Fibroblast of lung (primary cell): ENCODE measurements around the gene MAP7. TPM values are rescaled to one million over a fixed set of nuclear protein-coding genes. Genes with fewer than 3 reads are reported as not detected.

Source experiments
- DNase-seq, 2 donors: peaks; one replicate each; pipeline versions ENCODE4 v3.0.0 to v3.0.0-alpha.2; 2010; ENCODE audit warnings: low read depth in 2 of 2
- H2AFZ ChIP-seq: 2 replicates; pipeline ENCODE4 v1.5.1; 2012; ENCODE audit warnings: low read length, control low read depth, inconsistent platforms
- H3K27ac ChIP-seq: 2 replicates; pipeline ENCODE4 v1.5.1; 2011; ENCODE audit warnings: low read length, control low read depth; ENCODE audit not compliant: insufficient read depth
- H3K27me3 ChIP-seq: 2 replicates; pipeline ENCODE4 v1.5.1; 2011; ENCODE audit warnings: mild to moderate bottlenecking, low read length; ENCODE audit not compliant: control insufficient read depth, insufficient read depth
- H3K36me3 ChIP-seq: 2 replicates; pipeline ENCODE4 v1.5.1; 2011; ENCODE audit warnings: low read length; ENCODE audit not compliant: control insufficient read depth, insufficient read depth
- H3K4me1 ChIP-seq: 2 replicates; pipeline ENCODE4 v1.5.1; 2011; ENCODE audit warnings: low read length; ENCODE audit not compliant: control insufficient read depth, insufficient read depth; ENCODE audit errors: extremely low read depth
- H3K4me2 ChIP-seq: 2 replicates; pipeline ENCODE4 v1.5.1; 2011; ENCODE audit warnings: low read length, control low read depth; ENCODE audit not compliant: insufficient read depth; ENCODE audit errors: extremely low read depth
- H3K4me3 ChIP-seq, 4 experiments: fragments of 200-600 bp in 1 of 4; sonication (generic) in 1 of 4; replicated peaks in 1 of 4; 2 replicates each; pipeline ENCODE4 v1.5.1; 2011 to 2016; ENCODE audit warnings: low read length in 4 of 4, low read depth in 3 of 4, mild to moderate bottlenecking in 3 of 4, control low read depth in 2 of 4, inconsistent platforms in 1 of 4, mixed read lengths in 1 of 4; ENCODE audit not compliant: insufficient read depth in 1 of 4; ENCODE audit errors: control extremely low read depth in 1 of 4
- H3K79me2 ChIP-seq: 2 replicates; pipeline ENCODE4 v1.5.1; 2012; ENCODE audit warnings: mild to moderate bottlenecking, low read length, inconsistent platforms; ENCODE audit not compliant: control insufficient read depth, insufficient read depth
- H3K9ac ChIP-seq: 2 replicates; pipeline ENCODE4 v1.5.1; 2011; ENCODE audit warnings: mild to moderate bottlenecking, low read length, control low read depth; ENCODE audit not compliant: insufficient read depth
- H3K9me3 ChIP-seq: 2 replicates; pipeline ENCODE4 v1.5.1; 2012; ENCODE audit warnings: low read depth, low read length; ENCODE audit not compliant: control insufficient read depth, insufficient read depth
- H4K20me1 ChIP-seq: 2 replicates; pipeline ENCODE4 v1.5.1; 2011; ENCODE audit warnings: low read length; ENCODE audit not compliant: control insufficient read depth, insufficient read depth; ENCODE audit errors: extremely low read depth
- CTCF ChIP-seq, 2 donors: IDR thresholded peaks in 1 of 2; conservative IDR thresholded peaks in 1 of 2; 1 replicate in 1 of 2; 2 replicates in 1 of 2; pipeline ENCODE4 v1.5.1; 2011 to 2012; ENCODE audit warnings: low read length in 2 of 2, control low read depth in 1 of 2, inconsistent platforms in 1 of 2, low read depth in 1 of 2, mild to moderate bottlenecking in 1 of 2
- EZH2 ChIP-seq: IDR thresholded peaks from 2 replicates; pipeline ENCODE4 v1.5.1; 2012; ENCODE audit warnings: low read length, control low read depth, mild to moderate bottlenecking; ENCODE audit errors: missing control alignments
- polyA minus RNA-seq: library from RNA; depleted of rRNA, polyadenylated mRNA; stranded (reverse); fragments of >200 nt; gene quantifications from 2 replicates; pipeline ENCODE4 v1.2.3, GENCODE V29; 2011; ENCODE audit warnings: low replicate concordance
- polyA plus RNA-seq, 2 donors: library from polyadenylated mRNA; depleted of rRNA in 1 of 2; stranded (reverse) in 1 of 2; unstranded in 1 of 2; fragments of >200 nt; gene quantifications; 2 replicates each; pipeline ENCODE4 v1.2.1, GENCODE V29; 2011 to 2012; ENCODE audit warnings: missing spikeins in 1 of 2
- total RNA-seq: library from RNA; depleted of rRNA; stranded (reverse); fragments of >200 nt; gene quantifications from 2 replicates; pipeline ENCODE4 v1.2.1, GENCODE V29; 2014

The MAP7 gene
- total RNA-seq, result 0.77 and 1.5 TPM in 2 replicates
- polyA plus RNA-seq, result 0.34 and 0.40 TPM in 2 replicates
- 0.41 and 0.43 TPM in 2 replicates for polyA plus RNA-seq (2012)
- 0.35 TPM in 1 of 2 replicates, not detected in the other for polyA minus RNA-seq

DNA sequence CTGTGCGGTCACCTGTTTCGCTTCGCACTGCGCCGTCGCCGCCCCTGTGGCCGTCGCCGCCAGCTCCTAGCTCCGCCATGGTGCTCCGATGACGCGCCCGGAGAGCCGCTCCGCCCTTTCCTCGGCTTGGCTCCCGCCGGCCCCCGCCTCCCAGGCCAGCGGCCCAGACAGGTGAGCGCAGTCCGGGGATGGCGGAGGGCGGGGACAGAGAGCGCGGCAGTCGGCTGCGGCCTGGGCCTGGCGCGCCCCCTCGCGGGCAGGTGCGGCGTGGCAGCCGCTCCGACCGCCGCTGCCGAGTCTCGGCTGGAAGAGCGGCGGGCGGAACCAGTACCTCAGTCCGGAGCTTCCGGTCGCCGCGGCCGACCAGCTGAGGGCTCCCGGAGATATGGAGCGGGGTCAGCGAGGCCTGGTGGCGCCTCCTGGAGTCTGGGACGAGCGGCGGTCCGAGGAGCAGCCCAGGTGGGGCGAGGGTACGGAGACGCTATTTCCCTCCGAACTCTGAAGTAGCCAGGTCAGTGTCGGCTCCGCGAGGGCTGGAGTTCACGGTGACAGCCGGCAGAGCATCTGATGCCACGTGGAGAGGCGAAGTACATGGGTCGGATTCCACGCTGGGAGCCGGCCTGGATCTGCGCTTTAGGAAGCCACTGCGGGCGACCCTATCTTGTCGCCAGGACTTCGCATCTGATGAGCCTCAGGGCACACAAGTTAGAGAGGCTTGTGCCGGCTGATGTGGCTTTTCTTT, at the start of gene MAP7:
MAP7 (minus strand) TSS at position 93 of the 742 bp plus-strand sequence; CDS start at position 79, 14 bp downstream.
- H3K9ac ChIP-seq, result peak within 1 kb of the TSS; percentile 34
- no peaks in the 10 kb centered on the region for H3K9me3 ChIP-seq
- DNase-seq, result peak in 1 of 2 donors; percentile 27
- H3K36me3 ChIP-seq, result no peaks in the 10 kb centered on the region
- no peak within 1 kb of the TSS for H3K27ac ChIP-seq
- H3K4me2 ChIP-seq, result peak within 1 kb of the TSS; percentile 85
- H4K20me1 ChIP-seq, result no peaks in the 10 kb centered on the region
- no peaks in the 10 kb centered on the region for H3K27me3 ChIP-seq
- peak within 1 kb of the TSS; percentile 63 for H2AFZ ChIP-seq
- no peaks in the 10 kb centered on the region for H3K79me2 ChIP-seq
- TF ChIP-seq CTCF (conservative IDR thresholded peaks at IDR 0.05 in 1 of 2, IDR thresholded peaks at IDR 0.05 in 1 of 2; ENCODE audit: low read depth in 1 of 2, low read length in 2 of 2) (peak; percentile 36 to 75), EZH2 (no peak)
- H3K4me1 ChIP-seq, result peaks cover 2% of the 10 kb centered on the region
- H3K4me3 ChIP-seq, result peak within 1 kb of the TSS; percentile 41 to 70 (median 51)

DNA sequence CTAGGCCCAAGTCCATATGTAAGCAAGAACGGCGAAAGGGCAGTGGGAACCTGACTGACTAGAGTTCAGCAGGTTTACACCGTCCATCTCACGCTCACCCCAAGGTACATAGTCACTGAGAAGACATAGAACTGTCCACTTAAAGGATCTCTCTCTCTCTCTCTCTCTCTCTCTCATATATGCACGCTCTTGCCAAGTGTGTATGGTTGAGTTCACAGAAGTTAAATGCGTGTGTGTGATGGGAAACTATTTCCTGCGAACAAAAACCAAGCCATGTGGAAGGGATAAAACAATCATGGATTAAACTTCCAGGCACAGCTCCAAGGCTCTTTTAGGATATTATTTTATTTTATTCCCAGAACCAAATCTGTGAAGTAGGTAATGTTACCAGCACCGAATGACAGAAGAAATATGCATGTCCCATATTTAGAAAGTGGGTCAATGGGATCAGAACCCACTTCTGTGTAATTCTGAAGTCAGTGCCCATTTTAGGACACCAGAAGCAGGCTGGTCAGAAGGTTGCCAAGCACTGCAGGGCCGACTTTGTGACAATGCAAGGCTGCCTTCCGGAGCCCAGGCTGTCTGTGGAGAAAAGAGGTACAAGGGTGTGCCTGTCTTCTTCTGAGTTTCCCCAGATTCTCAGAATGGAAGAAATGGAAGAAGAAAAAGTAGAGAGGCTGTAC, 49.2 kb upstream of the MAP7 start:
- H3K4me2 ChIP-seq, result no peak overlapping the region
- no peak overlapping the region for H3K9ac ChIP-seq
- H3K36me3 ChIP-seq, result peaks cover 3% of the 10 kb centered on the region
- peaks cover 5% of the 10 kb centered on the region for H3K4me1 ChIP-seq
- TF ChIP-seq CTCF (conservative IDR thresholded peaks at IDR 0.05 in 1 of 2, IDR thresholded peaks at IDR 0.05 in 1 of 2; ENCODE audit: low read depth in 1 of 2, low read length in 2 of 2) (no peak), EZH2 (no peak)
- no peaks in the 10 kb centered on the region for H3K9me3 ChIP-seq
- H3K27me3 ChIP-seq, result no peaks in the 10 kb centered on the region
- H3K79me2 ChIP-seq, result no peaks in the 10 kb centered on the region
- no peak overlapping the region for H3K27ac ChIP-seq
- H2AFZ ChIP-seq, result no peak overlapping the region
- H3K4me3 ChIP-seq, result no peak overlapping the region
- no peaks in the 10 kb centered on the region for H4K20me1 ChIP-seq
- peak; percentile 32 to 62 for DNase-seq

DNA sequence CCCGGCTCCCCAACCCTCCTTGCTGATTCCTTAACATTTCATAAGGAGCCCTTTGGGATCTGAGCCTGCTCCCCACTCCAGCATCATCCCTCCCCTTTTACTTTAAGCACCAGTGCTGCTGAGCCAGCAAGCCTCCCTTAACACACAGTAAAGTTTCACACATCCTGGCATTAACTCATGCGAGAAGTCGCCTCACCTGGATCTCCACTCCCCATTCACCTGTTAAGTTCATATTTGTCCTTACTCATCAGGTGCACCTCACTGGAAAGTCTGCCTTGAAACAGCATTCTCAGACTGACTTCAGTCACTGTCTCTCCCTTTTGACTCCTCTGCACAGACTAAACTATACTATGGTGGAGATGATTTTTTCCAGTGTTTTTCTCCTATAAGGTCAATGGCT, 47.8 kb upstream of the MAP7 start:
- no peak overlapping the region for H3K9ac ChIP-seq
- H3K27ac ChIP-seq, result no peak overlapping the region
- H4K20me1 ChIP-seq, result no peaks in the 10 kb centered on the region
- H3K4me3 ChIP-seq, result no peak overlapping the region
- H3K36me3 ChIP-seq, result peaks cover 2% of the 10 kb centered on the region
- no peaks in the 10 kb centered on the region for H3K27me3 ChIP-seq
- no peak overlapping the region for H3K4me2 ChIP-seq
- peaks cover 10% of the 10 kb centered on the region for H3K4me1 ChIP-seq
- DNase-seq, result no peak
- TF ChIP-seq EZH2, result no peak
- TF ChIP-seq CTCF (conservative IDR thresholded peaks at IDR 0.05 in 1 of 2, IDR thresholded peaks at IDR 0.05 in 1 of 2; ENCODE audit: low read depth in 1 of 2, low read length in 2 of 2), result no peak
- no peaks in the 10 kb centered on the region for H3K79me2 ChIP-seq
- no peaks in the 10 kb centered on the region for H3K9me3 ChIP-seq
- H2AFZ ChIP-seq, result no peak overlapping the region
